Measurements from ENCODE around the gene RSBN1L.

The RSBN1L gene

DNA sequence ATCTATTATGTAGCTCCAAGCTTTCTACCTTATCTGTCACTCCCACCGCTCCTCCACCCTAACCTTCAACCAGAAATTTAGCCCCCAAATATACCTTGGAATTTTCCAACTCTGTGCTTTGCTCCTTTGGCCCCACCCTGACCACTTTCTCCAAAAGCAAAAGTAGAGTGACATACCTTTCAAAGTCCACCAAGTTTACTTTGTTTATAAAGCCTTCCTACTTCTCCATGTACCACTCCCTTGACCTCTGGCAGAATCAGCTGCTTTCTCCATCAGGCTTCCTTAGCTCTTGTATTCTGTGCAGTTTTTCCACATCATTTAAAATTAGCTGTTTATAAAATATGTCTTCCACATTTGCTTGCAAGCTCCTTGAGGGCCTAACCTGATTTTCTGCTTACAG is 40.9 kb upstream of the RSBN1L start:
- POLR2A ChIA-PET (ENCODE audit: low non-redundant PET) = no interaction called here

GRCh38 chr7:77655836-77656455 is 40.3 kb upstream of the RSBN1L start:
- ChIA-PET POLR2A (ENCODE audit: low non-redundant PET) (no interaction called here), CTCF (interaction anchor here (0.6 to 2.8 kb wide), 2 partner anchors 104 to 394 kb away, joined by 3 to 9 read pairs; no protein-coding TSS in a partner anchor)

More for the DNA sequence above, 40.9 kb upstream of the RSBN1L start:
- TF ChIP-seq CTCF (conservative IDR thresholded peaks at IDR 0.05; ENCODE audit: low read depth) = no peak
- no peak overlapping the region for H3K27ac ChIP-seq
- CTCF ChIA-PET = no interaction called here
- no peak for DNase-seq (ENCODE audit: low spot score)

GRCh38 chr7:77657427-77658224 is 38.6 kb upstream of the RSBN1L start:
- peak; percentile 39 for DNase-seq (ENCODE audit: low spot score)
- TF ChIP-seq CTCF (conservative IDR thresholded peaks at IDR 0.05; ENCODE audit: low read depth) = peak; percentile 77
- CTCF ChIA-PET = interaction anchor here (0.6 to 2.8 kb wide), 7 partner anchors 58 to 252 kb away, joined by 3 to 9 read pairs (median 4); no protein-coding TSS in a partner anchor
- no peak overlapping the region for H3K27ac ChIP-seq
- POLR2A ChIA-PET (ENCODE audit: low non-redundant PET) = no interaction called here

More at GRCh38 chr7:77655836-77656455, 40.3 kb upstream of the RSBN1L start:
- no peak for TF ChIP-seq CTCF (conservative IDR thresholded peaks at IDR 0.05; ENCODE audit: low read depth)
- no peak for DNase-seq (ENCODE audit: low spot score)
- H3K27ac ChIP-seq = no peak overlapping the region

GRCh38 chr7:77658928-77659327 is 37.3 kb upstream of the RSBN1L start:
- no peak overlapping the region for H3K27ac ChIP-seq
- no peak for TF ChIP-seq CTCF (conservative IDR thresholded peaks at IDR 0.05; ENCODE audit: low read depth)
- POLR2A ChIA-PET (ENCODE audit: low non-redundant PET) = no interaction called here
- DNase-seq (ENCODE audit: low spot score) = no peak
- CTCF ChIA-PET = interaction anchor here (0.7 to 2.8 kb wide), 3 partner anchors 16 to 101 kb away, joined by 3 to 9 read pairs (median 4); no protein-coding TSS in a partner anchor

DNA sequence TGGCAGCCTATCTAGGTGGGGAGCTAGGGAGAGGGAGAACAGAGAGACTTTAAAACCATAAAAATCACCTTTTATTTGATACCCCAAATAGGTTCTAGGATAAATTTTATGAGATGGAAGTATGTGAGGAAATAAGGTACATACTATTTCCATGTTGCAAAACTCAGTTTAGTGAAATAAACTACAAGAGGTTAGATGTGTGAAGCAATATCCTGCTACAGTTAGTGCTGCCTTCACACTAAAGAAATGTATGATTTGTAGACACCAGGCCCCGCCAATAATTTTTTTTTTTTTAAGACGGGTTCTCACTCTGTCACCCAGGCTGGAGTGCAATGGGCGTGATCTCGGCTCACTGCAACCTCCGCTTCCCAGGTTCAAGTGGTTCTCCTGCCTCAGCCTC is 34.4 kb upstream of the RSBN1L start:
- no peak overlapping the region for H3K27ac ChIP-seq
- no peak for DNase-seq (ENCODE audit: low spot score)
- no peak for TF ChIP-seq CTCF (conservative IDR thresholded peaks at IDR 0.05; ENCODE audit: low read depth)
- CTCF ChIA-PET = no interaction called here
- POLR2A ChIA-PET (ENCODE audit: low non-redundant PET) = no interaction called here

GRCh38 chr7:77662869-77663268 is 33.4 kb upstream of the RSBN1L start:
- ChIA-PET POLR2A (ENCODE audit: low non-redundant PET) (no interaction called here), CTCF (no interaction called here)
- H3K27ac ChIP-seq = no peak overlapping the region
- DNase-seq (ENCODE audit: low spot score) = no peak
- no peak for TF ChIP-seq CTCF (conservative IDR thresholded peaks at IDR 0.05; ENCODE audit: low read depth)
